HEK293T (cell line): Measurements from ENCODE around the gene ORC2.

Source experiments
- ARNT ChIP-seq: fragments of 450-650 bp; IDR thresholded peaks from 2 replicates; pipeline ENCODE4 v1.6.1; 2017; ENCODE audit warnings: mild to moderate bottlenecking
- BHLHE40 ChIP-seq: fragments of 450-650 bp; IDR thresholded peaks from 2 replicates; pipeline ENCODE4 v1.6.1; 2016; ENCODE audit warnings: mild to moderate bottlenecking, moderate library complexity, borderline replicate concordance
- CTBP1 ChIP-seq: fragments of 450-650 bp; IDR thresholded peaks from 2 replicates; pipeline ENCODE4 v1.6.1; 2016; ENCODE audit warnings: borderline replicate concordance
- ELF4 ChIP-seq: fragments of 450-650 bp; IDR thresholded peaks from 2 replicates; pipeline ENCODE4 v1.6.1; 2017; ENCODE audit warnings: antibody characterized with exemption
- FOXA1 ChIP-seq: fragments of 450-650 bp; IDR thresholded peaks from 2 replicates; pipeline ENCODE4 v1.6.1; 2016; ENCODE audit warnings: mild to moderate bottlenecking
- FOXK2 ChIP-seq: fragments of 450-650 bp; IDR thresholded peaks from 2 replicates; pipeline ENCODE4 v1.6.1; 2016; ENCODE audit warnings: mild to moderate bottlenecking
- FOXM1 ChIP-seq: fragments of 450-650 bp; IDR thresholded peaks from 2 replicates; pipeline ENCODE4 v1.6.1; 2017; ENCODE audit warnings: mild to moderate bottlenecking, borderline replicate concordance
- HDGF ChIP-seq: fragments of 450-650 bp; IDR thresholded peaks from 2 replicates; pipeline ENCODE4 v1.6.1; 2017; ENCODE audit warnings: antibody characterized with exemption, borderline replicate concordance
- NFRKB ChIP-seq: fragments of 450-650 bp; IDR thresholded peaks from 2 replicates; pipeline ENCODE4 v1.6.1; 2016; ENCODE audit warnings: mild to moderate bottlenecking, moderate library complexity
- SP1 ChIP-seq: fragments of 450-650 bp; IDR thresholded peaks from 2 replicates; pipeline ENCODE4 v1.6.1; 2017
- SUZ12 ChIP-seq: fragments of 450-650 bp; IDR thresholded peaks from 2 replicates; pipeline ENCODE4 v1.6.1; 2016; ENCODE audit warnings: mild to moderate bottlenecking
- TARDBP ChIP-seq: fragments of 450-650 bp; IDR thresholded peaks from 2 replicates; pipeline ENCODE4 v1.6.1; 2016
- ZNF384 ChIP-seq: fragments of 450-650 bp; IDR thresholded peaks from 2 replicates; pipeline ENCODE4 v1.6.1; 2016
- TF ChIP-seq, protein P1 (sequence below): fragments of 450-650 bp; IDR thresholded peaks from 2 replicates; pipeline ENCODE4 v1.6.1; 2016

DNA sequence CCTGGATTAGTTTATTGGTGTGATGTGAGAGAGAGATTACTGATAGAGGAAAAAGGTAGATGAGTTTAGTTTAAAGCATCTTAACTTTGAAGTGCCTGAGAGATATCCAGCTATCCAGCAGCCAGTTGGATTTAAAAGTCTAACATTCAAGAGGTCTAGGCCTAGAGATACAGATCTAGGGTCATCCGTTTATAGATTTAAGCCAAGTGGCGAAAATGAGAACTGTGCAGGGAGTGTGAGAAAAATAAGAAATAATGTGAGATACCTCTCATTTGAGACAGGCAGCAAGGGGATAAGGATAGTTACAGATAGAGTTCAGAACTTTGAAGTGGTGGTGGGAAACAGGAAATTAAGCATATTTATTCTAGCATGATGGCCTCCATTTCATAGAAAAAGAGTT is 5.3 kb upstream of the ORC2 start:
- TF ChIP-seq FOXK2, result no peak
- no peak for TF ChIP-seq BHLHE40
- no peak for TF ChIP-seq ELF4
- no peak for TF ChIP-seq NFRKB
- TF ChIP-seq, protein P1, sequence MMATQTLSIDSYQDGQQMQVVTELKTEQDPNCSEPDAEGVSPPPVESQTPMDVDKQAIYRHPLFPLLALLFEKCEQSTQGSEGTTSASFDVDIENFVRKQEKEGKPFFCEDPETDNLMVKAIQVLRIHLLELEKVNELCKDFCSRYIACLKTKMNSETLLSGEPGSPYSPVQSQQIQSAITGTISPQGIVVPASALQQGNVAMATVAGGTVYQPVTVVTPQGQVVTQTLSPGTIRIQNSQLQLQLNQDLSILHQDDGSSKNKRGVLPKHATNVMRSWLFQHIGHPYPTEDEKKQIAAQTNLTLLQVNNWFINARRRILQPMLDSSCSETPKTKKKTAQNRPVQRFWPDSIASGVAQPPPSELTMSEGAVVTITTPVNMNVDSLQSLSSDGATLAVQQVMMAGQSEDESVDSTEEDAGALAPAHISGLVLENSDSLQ, result no peak
- TF ChIP-seq FOXM1, result no peak
- TF ChIP-seq HDGF, result no peak
- no peak for TF ChIP-seq ZNF384
- no peak for TF ChIP-seq TARDBP
- TF ChIP-seq FOXA1, result no peak
- no peak for TF ChIP-seq SP1
- TF ChIP-seq ARNT, result no peak
- TF ChIP-seq SUZ12, result no peak
- TF ChIP-seq CTBP1, result no peak
